Activated CD4-positive, alpha-beta T cell treated with anti-CD3 and anti-CD28 coated beads for 36 hours (primary cell): ENCODE measurements around the gene PPP1R8. TPM values are rescaled to one million over a fixed set of nuclear protein-coding genes. Genes with fewer than 3 reads are reported as not detected.
"Not testable (repeated sequence)": the region's sequence is repeated elsewhere in the genome, so short reads cannot be mapped to it uniquely, and the experiment has no call there.

Experiments used
- ATAC-seq: fragments of 200-7000 bp; cut with Tn5 transposase; one replicate; pipeline ENCODE4 v1.10.0; 2021; ENCODE audit warnings: mild to moderate bottlenecking, moderate library complexity
- CTCF ChIA-PET: fragments of 350-600 bp; sonication (Branson Sonifier 250); formaldehyde crosslinking; loops from one replicate; lab custom pipeline; 2021; ENCODE audit warnings: antibody characterized with exemption; lab: Charles Lee
- POLR2A ChIA-PET: fragments of 350-600 bp; sonication (Branson Sonifier 250); formaldehyde crosslinking; loops from one replicate; lab custom pipeline; 2021; ENCODE audit warnings: antibody characterized with exemption, inconsistent platforms; lab: Charles Lee
- DNase-seq: peaks from one replicate; pipeline ENCODE4 v3.0.0-alpha.2; 2020
- H3K27ac Mint-ChIP-seq: one replicate; pipeline ENCODE4 v1.8.0; 2021; ENCODE audit warnings: mixed read lengths
- H3K27me3 Mint-ChIP-seq: one replicate; pipeline ENCODE4 v1.8.0; 2021; ENCODE audit warnings: mixed read lengths
- H3K36me3 Mint-ChIP-seq: one replicate; pipeline ENCODE4 v1.8.0; 2021; ENCODE audit warnings: low read depth, mixed read lengths
- H3K4me1 Mint-ChIP-seq: one replicate; pipeline ENCODE4 v1.8.0; 2021; ENCODE audit warnings: mixed read lengths
- H3K4me3 Mint-ChIP-seq: one replicate; pipeline ENCODE4 v1.8.0; 2021; ENCODE audit warnings: mild to moderate bottlenecking, moderate library complexity, mixed read lengths
- H3K9me3 Mint-ChIP-seq: one replicate; pipeline ENCODE4 v1.8.0; 2021; ENCODE audit warnings: low read depth, mixed read lengths
- intact Hi-C, 2 experiments: fragments of 100-400 bp; cut with DNase I in 1 of 2; cut with micrococcal nuclease in 1 of 2; formaldehyde crosslinking; loops; one replicate each; pipeline versions ENCODE4 v1.14.2 to v1.15.1; 2022 to 2024; cut with DNase I, micrococcal nuclease
- total RNA-seq, 2 experiments: library from RNA; stranded (reverse); gene quantifications; one replicate each; pipeline ENCODE4 v1.2.3, GENCODE V29; 2021

The PPP1R8 gene
- total RNA-seq, 2 experiments from 2014 or later = 49.6 to 65.9 TPM

- H3K4me1 Mint-ChIP-seq, ATAC-seq, POLR2A ChIA-PET, DNase-seq, intact Hi-C loops, H3K4me3 Mint-ChIP-seq, H3K27me3 Mint-ChIP-seq, H3K27ac Mint-ChIP-seq, H3K9me3 Mint-ChIP-seq: not testable (repeated sequence)
- peaks cover 28% of the 10 kb centered on the region for H3K36me3 Mint-ChIP-seq
- CTCF ChIA-PET = interaction anchor here (1.0 kb wide), 1 partner anchor 132 kb away, joined by 3 read pairs; no protein-coding TSS in a partner anchor
Measured at GRCh38 chr1:27808131-27808530, 22.5 kb upstream of the PPP1R8 start.

GRCh38 chr1:27809883-27810282, 20.7 kb upstream of the PPP1R8 start:
- Mint-ChIP-seq H3K27ac (no peak overlapping the region), H3K27me3 (no peaks in the 10 kb centered on the region), H3K4me3 (no peak overlapping the region), H3K36me3 (peaks cover 17% of the 10 kb centered on the region), H3K9me3 (no peaks in the 10 kb centered on the region), H3K4me1 (peaks cover 2% of the 10 kb centered on the region)
- intact Hi-C loops = no loop called here
- CTCF ChIA-PET = interaction anchor here (0.7 kb wide), 1 partner anchor 561 kb away, joined by 3 read pairs; no protein-coding TSS in a partner anchor
- POLR2A ChIA-PET = no interaction called here
- ATAC-seq (no peak), DNase-seq (no peak)

GRCh38 chr1:27811741-27812500, 18.7 kb upstream of the PPP1R8 start:
- peak; percentile 33 for ATAC-seq
- H3K27me3 Mint-ChIP-seq = no peaks in the 10 kb centered on the region
- H3K9me3 Mint-ChIP-seq = no peaks in the 10 kb centered on the region
- peaks cover 11% of the 10 kb centered on the region for H3K36me3 Mint-ChIP-seq
- intact Hi-C loops = no loop called here
- no peak overlapping the region for H3K27ac Mint-ChIP-seq
- CTCF ChIA-PET = interaction anchor here (0.6 kb wide), 1 partner anchor 599 kb away, joined by 3 read pairs; no protein-coding TSS in a partner anchor
- H3K4me1 Mint-ChIP-seq = peaks cover 2% of the 10 kb centered on the region
- peak; percentile 13 for DNase-seq
- no peak overlapping the region for H3K4me3 Mint-ChIP-seq
- POLR2A ChIA-PET = no interaction called here

- POLR2A ChIA-PET = no interaction called here
- H3K4me3 Mint-ChIP-seq = no peak overlapping the region
- intact Hi-C loops = no loop called here
- ATAC-seq (no peak), DNase-seq (no peak)
- H3K36me3 Mint-ChIP-seq = peaks cover 23% of the 10 kb centered on the region
- H3K4me1 Mint-ChIP-seq = no peaks in the 10 kb centered on the region
- no peaks in the 10 kb centered on the region for H3K9me3 Mint-ChIP-seq
- CTCF ChIA-PET = interaction anchor here (1.0 kb wide), 1 partner anchor 33 kb away, joined by 3 read pairs; no protein-coding TSS in a partner anchor
- no peak overlapping the region for H3K27ac Mint-ChIP-seq
- no peaks in the 10 kb centered on the region for H3K27me3 Mint-ChIP-seq
Measured at GRCh38 chr1:27816921-27817630, 13.5 kb upstream of the PPP1R8 start.

GRCh38 chr1:27821761-27822315, 8.7 kb upstream of the PPP1R8 start:
- no peak overlapping the region for H3K27ac Mint-ChIP-seq
- intact Hi-C loops = no loop called here
- POLR2A ChIA-PET = no interaction called here
- no peak for DNase-seq
- H3K9me3 Mint-ChIP-seq = no peaks in the 10 kb centered on the region
- peaks cover 23% of the 10 kb centered on the region for H3K36me3 Mint-ChIP-seq
- ATAC-seq = no peak
- CTCF ChIA-PET = no interaction called here
- no peak overlapping the region for H3K4me3 Mint-ChIP-seq
- H3K27me3 Mint-ChIP-seq = no peaks in the 10 kb centered on the region
- no peaks in the 10 kb centered on the region for H3K4me1 Mint-ChIP-seq

- intact Hi-C loops = no loop called here
- Mint-ChIP-seq H3K36me3 (peaks cover 16% of the 10 kb centered on the region), H3K9me3 (no peaks in the 10 kb centered on the region), H3K27ac (no peak overlapping the region), H3K4me1 (no peaks in the 10 kb centered on the region), H3K27me3 (no peaks in the 10 kb centered on the region), H3K4me3 (no peak overlapping the region)
- CTCF ChIA-PET = no interaction called here
- ATAC-seq = no peak
- DNase-seq = no peak
- POLR2A ChIA-PET = no interaction called here
Measured at GRCh38 chr1:27823784-27824183, 6.8 kb upstream of the PPP1R8 start.

GRCh38 chr1:27824411-27824810, 6.2 kb upstream of the PPP1R8 start:
- no peak for DNase-seq
- no peaks in the 10 kb centered on the region for H3K27me3 Mint-ChIP-seq
- no peak overlapping the region for H3K27ac Mint-ChIP-seq
- no peak overlapping the region for H3K4me3 Mint-ChIP-seq
- ATAC-seq = no peak
- peaks cover 13% of the 10 kb centered on the region for H3K36me3 Mint-ChIP-seq
- H3K4me1 Mint-ChIP-seq = no peaks in the 10 kb centered on the region
- ChIA-PET POLR2A (no interaction called here), CTCF (no interaction called here)
- no peaks in the 10 kb centered on the region for H3K9me3 Mint-ChIP-seq
- intact Hi-C loops = no loop called here

GRCh38 chr1:27829339-27829960, 1.1 kb upstream of the PPP1R8 start:
- H3K27me3 Mint-ChIP-seq, DNase-seq, CTCF ChIA-PET, H3K9me3 Mint-ChIP-seq, intact Hi-C loops, ATAC-seq: not testable (repeated sequence)
- POLR2A ChIA-PET = interaction anchor here (0.6 kb wide), 1 partner anchor 10 kb away, joined by 3 read pairs; no protein-coding TSS in a partner anchor
- Mint-ChIP-seq H3K36me3 (peaks cover 25% of the 10 kb centered on the region), H3K4me3 (peak overlapping the region; percentile 94), H3K27ac (peak overlapping the region; percentile 94), H3K4me1 (peaks cover 27% of the 10 kb centered on the region)

- intact Hi-C loops = loop anchor here (2.0 to 5.0 kb wide), 6 partner anchors 59 to 906 kb away; partner anchors contain the start of genes IFI6 (in 1 of the 2), RNU11 (in 1 of the 2), STX12 (in 1 of the 2) and YTHDF2 (in 1 of the 2)
- Mint-ChIP-seq H3K36me3 (peaks cover 29% of the 10 kb centered on the region), H3K27me3 (no peaks in the 10 kb centered on the region), H3K4me1 (peaks cover 41% of the 10 kb centered on the region), H3K27ac (peak overlapping the region; percentile 94), H3K9me3 (no peaks in the 10 kb centered on the region), H3K4me3 (peak overlapping the region; percentile 94)
- ATAC-seq = no peak
- CTCF ChIA-PET = interaction anchor here (0.6 to 1.9 kb wide), 5 partner anchors 26 to 379 kb away, joined by 3 to 10 read pairs (median 4); partner anchors contain the start of gene IFI6
- POLR2A ChIA-PET = interaction anchor here (0.8 to 1.7 kb wide), 3 partner anchors 59 to 817 kb away, joined by 3 to 16 read pairs (median 6); partner anchors contain the start of genes RNU11 and STX12
- no peak for DNase-seq
Measured at GRCh38 chr1:27831568-27832410, 1.2 kb downstream of the PPP1R8 start.

- ATAC-seq (no peak), DNase-seq (no peak)
- H3K4me1 Mint-ChIP-seq = peaks cover 41% of the 10 kb centered on the region
- H3K36me3 Mint-ChIP-seq = peaks cover 34% of the 10 kb centered on the region
- ChIA-PET POLR2A (interaction anchor here (0.8 to 1.2 kb wide), 2 partner anchors 60 to 816 kb away, joined by 3 to 6 read pairs; partner anchors contain the start of genes RNU11 and STX12), CTCF (interaction anchor here (1.1 to 1.2 kb wide), 3 partner anchors 25 to 59 kb away, joined by 4 to 7 read pairs (median 4); partner anchors contain the start of gene STX12)
- intact Hi-C loops = loop anchor here in 1 of 2 experiments (5.0 kb wide), 2 partner anchors 815 to 905 kb away; partner anchors contain the start of genes RNU11 and YTHDF2
- peak overlapping the region; percentile 94 for H3K4me3 Mint-ChIP-seq
- H3K27ac Mint-ChIP-seq = peak overlapping the region; percentile 94
- H3K9me3 Mint-ChIP-seq = no peaks in the 10 kb centered on the region
- no peaks in the 10 kb centered on the region for H3K27me3 Mint-ChIP-seq
Measured at GRCh38 chr1:27832762-27833161, 2.2 kb downstream of the PPP1R8 start.
